ENCODE measurements around the gene HOXB5.

Gene HOXB5

DNA sequence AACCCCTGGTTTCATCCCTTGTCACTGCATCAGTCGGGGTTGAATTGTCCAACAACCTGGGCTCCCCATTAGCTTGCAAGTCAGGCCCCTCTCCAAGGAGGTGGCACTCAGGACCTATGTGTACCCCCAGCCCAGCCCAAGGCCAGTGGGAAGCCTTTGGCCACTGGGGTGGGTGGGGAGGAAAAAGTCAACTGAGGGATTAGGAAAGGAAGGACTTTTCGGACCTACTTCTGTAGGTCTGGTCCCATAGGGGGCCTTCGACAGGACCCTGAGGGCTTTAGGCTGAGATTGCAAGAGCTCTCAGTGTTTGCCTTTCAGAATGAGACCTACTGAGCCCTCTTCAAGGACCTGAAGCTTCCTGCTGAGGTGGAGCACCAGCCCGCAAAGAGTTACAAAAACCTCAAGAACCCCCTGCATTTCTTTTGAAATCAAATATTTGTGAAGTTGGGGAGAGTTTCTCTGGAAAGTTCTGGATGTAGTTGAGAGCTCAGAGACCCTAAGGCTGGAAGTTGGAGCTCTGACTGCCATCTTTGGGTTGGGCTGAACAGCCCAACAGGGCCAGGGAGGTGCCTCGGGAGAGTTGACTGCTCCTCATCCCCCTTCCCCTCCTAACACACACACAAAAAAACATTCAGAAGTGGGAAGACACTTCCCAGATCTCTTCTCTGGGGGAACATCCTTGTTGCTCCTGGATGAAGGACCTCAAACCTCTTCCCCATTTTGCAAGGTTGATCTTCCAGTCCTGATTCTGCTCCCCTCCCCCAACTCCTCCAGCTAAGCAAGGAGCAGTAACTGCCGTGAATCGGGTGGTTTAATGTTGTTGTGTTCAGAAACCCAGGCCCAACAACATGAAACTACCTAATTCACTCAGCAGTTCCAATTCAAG lies 38.4 kb upstream of the HOXB5 start:
- Histone ChIP-seq H3K4me1 (no peaks in the 10 kb centered on the region), H3K9ac (no peak overlapping the region), H3K79me2 (no peaks in the 10 kb centered on the region), H3K27ac (no peak overlapping the region), H2AFZ (no peak overlapping the region), H3K4me2 (ENCODE audit: low read length) (no peak overlapping the region), H3K4me3 (ENCODE audit: low read depth, low read length) (no peak overlapping the region), H3K27me3 (ENCODE audit: control insufficient read depth, insufficient read depth, low read length) (peaks cover 32% of the 10 kb centered on the region), H3K9me3 (ENCODE audit: control insufficient read depth, low read length) (no peaks in the 10 kb centered on the region), H3K36me3 (ENCODE audit: control insufficient read depth, insufficient read depth, low read length) (no peaks in the 10 kb centered on the region)
- TF ChIP-seq, protein P1, sequence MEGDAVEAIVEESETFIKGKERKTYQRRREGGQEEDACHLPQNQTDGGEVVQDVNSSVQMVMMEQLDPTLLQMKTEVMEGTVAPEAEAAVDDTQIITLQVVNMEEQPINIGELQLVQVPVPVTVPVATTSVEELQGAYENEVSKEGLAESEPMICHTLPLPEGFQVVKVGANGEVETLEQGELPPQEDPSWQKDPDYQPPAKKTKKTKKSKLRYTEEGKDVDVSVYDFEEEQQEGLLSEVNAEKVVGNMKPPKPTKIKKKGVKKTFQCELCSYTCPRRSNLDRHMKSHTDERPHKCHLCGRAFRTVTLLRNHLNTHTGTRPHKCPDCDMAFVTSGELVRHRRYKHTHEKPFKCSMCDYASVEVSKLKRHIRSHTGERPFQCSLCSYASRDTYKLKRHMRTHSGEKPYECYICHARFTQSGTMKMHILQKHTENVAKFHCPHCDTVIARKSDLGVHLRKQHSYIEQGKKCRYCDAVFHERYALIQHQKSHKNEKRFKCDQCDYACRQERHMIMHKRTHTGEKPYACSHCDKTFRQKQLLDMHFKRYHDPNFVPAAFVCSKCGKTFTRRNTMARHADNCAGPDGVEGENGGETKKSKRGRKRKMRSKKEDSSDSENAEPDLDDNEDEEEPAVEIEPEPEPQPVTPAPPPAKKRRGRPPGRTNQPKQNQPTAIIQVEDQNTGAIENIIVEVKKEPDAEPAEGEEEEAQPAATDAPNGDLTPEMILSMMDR (IDR thresholded peaks at IDR 0.05): no peak

DNA sequence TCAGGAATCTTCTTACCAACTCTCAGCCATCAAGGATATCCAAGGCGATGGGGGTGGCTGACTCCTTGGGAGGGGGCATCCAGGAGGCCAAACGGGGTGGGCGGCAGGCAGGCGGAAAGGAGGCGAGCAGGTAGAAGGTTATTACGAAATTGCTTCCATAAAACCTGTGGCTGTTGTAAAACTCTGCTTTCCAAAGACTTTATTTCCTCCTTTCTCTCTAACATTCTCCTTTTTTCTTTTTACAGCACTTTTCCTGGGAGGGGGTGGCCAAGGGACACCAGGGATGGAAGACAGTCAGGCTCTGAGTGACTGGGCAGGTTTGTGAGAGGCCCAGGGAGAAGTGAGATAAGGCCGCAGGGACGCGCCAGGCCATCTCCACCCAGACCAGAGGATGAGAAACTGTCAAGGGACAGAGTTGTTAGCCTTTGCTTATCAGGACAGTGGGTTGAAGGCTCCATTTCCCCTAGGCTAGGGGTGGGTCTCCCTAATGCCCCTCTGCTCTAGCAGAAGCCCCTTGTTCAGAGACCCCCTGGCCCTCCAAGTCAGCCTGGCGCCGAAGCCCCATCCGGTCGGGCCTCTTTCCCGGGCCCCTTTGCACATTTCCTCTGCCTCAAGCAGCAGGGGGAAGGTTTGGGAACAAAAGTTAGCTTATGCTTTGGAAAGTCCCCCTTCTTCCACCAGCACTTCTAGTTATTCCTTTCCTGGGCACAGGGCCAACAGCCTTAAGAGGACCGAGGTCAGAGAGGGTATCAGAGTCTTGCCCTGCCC lies 37.5 kb upstream of the HOXB5 start:
- no peak overlapping the region for H2AFZ ChIP-seq
- H3K4me2 ChIP-seq (ENCODE audit: low read length): no peak overlapping the region
- TF ChIP-seq, protein P1 (IDR thresholded peaks at IDR 0.05): no peak
- H3K36me3 ChIP-seq (ENCODE audit: control insufficient read depth, insufficient read depth, low read length): no peaks in the 10 kb centered on the region
- H3K9me3 ChIP-seq (ENCODE audit: control insufficient read depth, low read length): no peaks in the 10 kb centered on the region
- H3K4me3 ChIP-seq (ENCODE audit: low read depth, low read length): no peak overlapping the region
- no peak overlapping the region for H3K27ac ChIP-seq
- no peaks in the 10 kb centered on the region for H3K79me2 ChIP-seq
- no peak overlapping the region for H3K9ac ChIP-seq
- H3K27me3 ChIP-seq (ENCODE audit: control insufficient read depth, insufficient read depth, low read length): peaks cover 39% of the 10 kb centered on the region
- peaks cover 3% of the 10 kb centered on the region for H3K4me1 ChIP-seq

DNA sequence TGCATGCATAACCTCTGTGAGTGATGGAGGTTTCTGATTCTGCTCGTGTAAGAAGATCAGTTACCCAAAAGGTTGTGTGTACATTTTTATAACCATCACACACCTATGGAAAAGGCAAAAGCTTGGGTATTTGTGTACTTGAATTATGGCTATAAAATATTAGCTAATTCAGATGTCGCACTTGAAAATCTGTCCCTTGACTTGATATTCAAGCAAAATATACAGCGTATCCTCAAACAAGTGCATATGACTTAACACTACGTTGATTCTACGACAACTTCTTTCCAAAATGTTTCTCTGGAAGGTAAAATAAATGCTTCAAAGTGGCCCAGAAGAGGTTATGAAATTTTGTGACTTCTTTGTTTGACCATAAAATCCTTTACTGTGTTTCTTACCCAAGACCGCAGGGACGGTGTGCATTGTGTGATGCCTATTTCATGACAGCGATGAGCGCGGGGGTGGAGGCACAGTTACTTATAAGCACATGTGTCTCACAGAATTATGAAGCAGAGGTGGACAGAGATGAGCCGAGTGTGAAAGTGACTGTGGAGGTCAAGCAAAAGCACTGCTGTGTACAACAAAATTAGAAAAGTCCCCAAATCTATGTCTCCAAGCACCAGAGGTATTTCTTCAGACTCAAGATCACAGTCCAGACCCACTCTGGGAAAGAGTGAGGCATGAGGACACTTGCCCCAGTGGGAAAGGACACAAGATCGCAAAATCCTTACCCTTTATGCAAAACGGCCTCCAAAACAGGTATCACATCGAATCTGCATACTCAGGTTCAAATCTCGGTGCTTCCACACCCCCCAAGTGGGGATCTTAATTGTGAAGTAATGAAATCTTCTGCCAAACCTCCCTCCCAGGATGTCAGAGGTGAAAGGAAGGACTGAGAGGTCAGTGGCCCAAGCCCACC lies 36.7 kb upstream of the HOXB5 start:
- H3K27ac ChIP-seq: no peak overlapping the region
- no peaks in the 10 kb centered on the region for H3K9me3 ChIP-seq (ENCODE audit: control insufficient read depth, low read length)
- H3K9ac ChIP-seq: no peak overlapping the region
- peaks cover 6% of the 10 kb centered on the region for H3K4me1 ChIP-seq
- no peak overlapping the region for H3K4me3 ChIP-seq (ENCODE audit: low read depth, low read length)
- no peak overlapping the region for H3K4me2 ChIP-seq (ENCODE audit: low read length)
- H3K79me2 ChIP-seq: no peaks in the 10 kb centered on the region
- peaks cover 42% of the 10 kb centered on the region for H3K27me3 ChIP-seq (ENCODE audit: control insufficient read depth, insufficient read depth, low read length)
- no peak overlapping the region for H2AFZ ChIP-seq
- no peaks in the 10 kb centered on the region for H3K36me3 ChIP-seq (ENCODE audit: control insufficient read depth, insufficient read depth, low read length)
- TF ChIP-seq, protein P1 (IDR thresholded peaks at IDR 0.05): no peak

DNA sequence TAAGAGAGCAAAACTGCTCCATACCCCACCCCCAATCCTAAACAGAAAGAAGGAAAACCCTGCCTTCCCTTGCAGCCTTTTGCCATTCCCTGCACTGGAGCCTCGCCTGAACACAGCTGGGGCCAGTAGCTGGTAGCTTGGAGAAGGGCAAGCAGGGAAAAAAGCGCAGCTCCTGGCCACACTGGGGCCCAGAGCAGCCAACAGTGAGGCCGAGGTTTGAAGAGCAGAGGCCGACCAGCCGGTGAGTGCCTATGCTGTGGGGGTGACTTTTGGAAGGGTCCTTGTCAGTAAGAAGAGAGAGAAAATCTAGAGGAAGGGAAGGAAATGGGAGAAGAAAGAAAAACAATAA lies 35.8 kb upstream of the HOXB5 start:
- no peaks in the 10 kb centered on the region for H3K36me3 ChIP-seq (ENCODE audit: control insufficient read depth, insufficient read depth, low read length)
- no peak overlapping the region for H3K4me3 ChIP-seq (ENCODE audit: low read depth, low read length)
- no peak overlapping the region for H3K4me2 ChIP-seq (ENCODE audit: low read length)
- no peaks in the 10 kb centered on the region for H3K79me2 ChIP-seq
- no peak overlapping the region for H2AFZ ChIP-seq
- peaks cover 6% of the 10 kb centered on the region for H3K4me1 ChIP-seq
- no peaks in the 10 kb centered on the region for H3K9me3 ChIP-seq (ENCODE audit: control insufficient read depth, low read length)
- H3K27me3 ChIP-seq (ENCODE audit: control insufficient read depth, insufficient read depth, low read length): peaks cover 43% of the 10 kb centered on the region
- no peak overlapping the region for H3K9ac ChIP-seq
- no peak overlapping the region for H3K27ac ChIP-seq
- TF ChIP-seq, protein P1 (IDR thresholded peaks at IDR 0.05): no peak

Data from parathyroid adenoma (tissue), 2 donors.